Measurements from ENCODE around the gene PPP1R17.

GRCh38 chr7:31683445-31684225 lies 3.4 kb upstream of the PPP1R17 start:
- no peak for TF ChIP-seq GATA3 (IDR thresholded peaks at IDR 0.05; ENCODE audit: low read depth, low read length)
- TF ChIP-seq GATA2 (IDR thresholded peaks at IDR 0.05; ENCODE audit: low read depth, low read length), result no peak

All from SH-SY5Y (cell line).